Endodermal cell (in vitro differentiated cells): ENCODE measurements around the gene UQCR11. TPM values are rescaled to one million over a fixed set of nuclear protein-coding genes. Genes with fewer than 3 reads are reported as not detected.

ENCODE experiments used
- DNase-seq: peaks from one replicate; pipeline ENCODE4 v3.0.0-alpha.2; 2017
- H3K27ac ChIP-seq: 2 replicates; pipeline ENCODE4 v1.5.1; 2013; ENCODE audit warnings: mild to moderate bottlenecking, low read depth, low read length, moderate library complexity
- H3K27me3 ChIP-seq: 2 replicates; pipeline ENCODE4 v1.6.1; 2013; ENCODE audit warnings: mild to moderate bottlenecking, low read length, moderate library complexity; ENCODE audit not compliant: insufficient read depth, control insufficient read depth, poor library complexity, severe bottlenecking
- H3K36me3 ChIP-seq: 2 replicates; pipeline ENCODE4 v1.7.0; 2013; ENCODE audit warnings: mild to moderate bottlenecking, low read length, moderate library complexity; ENCODE audit not compliant: control insufficient read depth, insufficient read depth
- H3K4me1 ChIP-seq: one replicate; pipeline ENCODE4 v1.7.0; 2013; ENCODE audit warnings: low read length; ENCODE audit not compliant: control insufficient read depth, insufficient read depth
- H3K4me3 ChIP-seq: 2 replicates; pipeline ENCODE4 v1.5.1; 2013; ENCODE audit warnings: mild to moderate bottlenecking, low read length, moderate library complexity
- H3K9ac ChIP-seq: 2 replicates; pipeline ENCODE4 v1.6.1; 2013; ENCODE audit warnings: mild to moderate bottlenecking, low read length, moderate library complexity; ENCODE audit not compliant: poor library complexity, severe bottlenecking; ENCODE audit errors: extremely low read depth
- H3K9me3 ChIP-seq: 2 replicates; pipeline ENCODE4 v1.6.1; 2013; ENCODE audit warnings: mild to moderate bottlenecking, low read length, moderate library complexity; ENCODE audit not compliant: control insufficient read depth
- H3K27ac Mint-ChIP-seq: 2 replicates; pipeline ENCODE4 v1.8.0; 2020; ENCODE audit warnings: mixed read lengths
- H3K27me3 Mint-ChIP-seq: 2 replicates; pipeline ENCODE4 v1.8.0; 2021; ENCODE audit warnings: mild to moderate bottlenecking, mixed read lengths; ENCODE audit not compliant: insufficient read depth
- H3K36me3 Mint-ChIP-seq: 2 replicates; pipeline ENCODE4 v1.8.0; 2020; ENCODE audit warnings: low read depth, mixed read lengths
- H3K4me1 Mint-ChIP-seq: 2 replicates; pipeline ENCODE4 v1.8.0; 2020; ENCODE audit warnings: mixed read lengths
- H3K4me3 Mint-ChIP-seq: 2 replicates; pipeline ENCODE4 v1.8.0; 2020; ENCODE audit warnings: mild to moderate bottlenecking, moderate library complexity, mixed read lengths
- H3K9me3 Mint-ChIP-seq: 2 replicates; pipeline ENCODE4 v1.8.0; 2020; ENCODE audit warnings: mild to moderate bottlenecking, mixed read lengths
- CTCF ChIP-seq: fragments of 200-600 bp; sonication (generic); conservative IDR thresholded peaks from 2 replicates; pipeline ENCODE4 v1.5.0; 2021; ENCODE audit warnings: antibody characterized with exemption, mild to moderate bottlenecking
- WGBS, 2 experiments: methylation state at CpG; one replicate each; pipeline versions ENCODE4 v1.1.5 to v1.1.7; 2013; ENCODE audit warnings: missing lambda C conversion rate in 2 of 2, mixed read lengths in 1 of 2; ENCODE audit not compliant: insufficient coverage in 1 of 2, insufficient read length in 1 of 2; 5-methylcytosine and 5-hydroxymethylcytosine counted together
- total RNA-seq, 2 donors: library from RNA; stranded (reverse); fragmentation: NEBNext Ultra II Directional in 1 of 2; extraction: Animal tissue kit (Norgen Biotek cat#: 25700) in 1 of 2; gene quantifications; 2 replicates in 1 of 2; 3 replicates in 1 of 2; pipeline ENCODE4 v1.2.1, GENCODE V29; 2021

UQCR11 gene
- total RNA-seq, 2 donors from 2014 or later = 171 to 195 TPM

- Mint-ChIP-seq H3K36me3 (peaks cover 34% of the 10 kb centered on the region), H3K9me3 (peaks cover 4% of the 10 kb centered on the region), H3K4me1 (no peaks in the 10 kb centered on the region), H3K27ac (no peak overlapping the region), H3K27me3 (no peaks in the 10 kb centered on the region), H3K4me3 (no peak overlapping the region)
- no peak overlapping the region for H3K4me3 ChIP-seq
- H3K9ac ChIP-seq = no peak overlapping the region
- no peak for DNase-seq
- H3K27ac ChIP-seq = no peak overlapping the region
- WGBS, 2 experiments = 94 to 96% methylated on average over 7 to 17 of the region's 17 CpGs
- no peaks in the 10 kb centered on the region for H3K27me3 ChIP-seq
- H3K9me3 ChIP-seq = no peaks in the 10 kb centered on the region
- H3K36me3 ChIP-seq = peaks cover 60% of the 10 kb centered on the region
- TF ChIP-seq CTCF = no peak
- H3K4me1 ChIP-seq = no peaks in the 10 kb centered on the region
Measured at GRCh38 chr19:1630811-1631210, 25.5 kb upstream of the UQCR11 start.

- Histone ChIP-seq H3K9ac (no peak overlapping the region), H3K36me3 (peaks cover 59% of the 10 kb centered on the region), H3K4me3 (no peak overlapping the region), H3K9me3 (no peaks in the 10 kb centered on the region), H3K27ac (no peak overlapping the region), H3K4me1 (no peaks in the 10 kb centered on the region), H3K27me3 (no peaks in the 10 kb centered on the region)
- no peak for DNase-seq
- Mint-ChIP-seq H3K27ac (no peak overlapping the region), H3K27me3 (no peaks in the 10 kb centered on the region), H3K4me1 (no peaks in the 10 kb centered on the region), H3K4me3 (no peak overlapping the region), H3K36me3 (peaks cover 31% of the 10 kb centered on the region), H3K9me3 (no peaks in the 10 kb centered on the region)
- 94 to 95% methylated on average over 14 to 20 of the region's 20 CpGs for WGBS, 2 experiments
- TF ChIP-seq CTCF = no peak
Measured at GRCh38 chr19:1630012-1630411, 24.8 kb upstream of the UQCR11 start.

GRCh38 chr19:1629256-1629808 is 24.1 kb upstream of the UQCR11 start:
- Mint-ChIP-seq H3K27me3 (no peaks in the 10 kb centered on the region), H3K36me3 (peaks cover 31% of the 10 kb centered on the region), H3K4me1 (no peaks in the 10 kb centered on the region), H3K9me3 (no peaks in the 10 kb centered on the region), H3K4me3 (no peak overlapping the region), H3K27ac (no peak overlapping the region)
- no peak for DNase-seq
- no peak overlapping the region for H3K27ac ChIP-seq
- no peaks in the 10 kb centered on the region for H3K4me1 ChIP-seq
- no peaks in the 10 kb centered on the region for H3K9me3 ChIP-seq
- 96 to 99% methylated on average over 17 to 24 of the region's 24 CpGs for WGBS, 2 experiments
- no peaks in the 10 kb centered on the region for H3K27me3 ChIP-seq
- no peak for TF ChIP-seq CTCF
- H3K9ac ChIP-seq = no peak overlapping the region
- H3K4me3 ChIP-seq = no peak overlapping the region
- H3K36me3 ChIP-seq = peaks cover 59% of the 10 kb centered on the region
